Loucy (cell line): ENCODE results near the gene FMN1.

ENCODE experiments used
- H2AFZ ChIP-seq: fragments of 200-600 bp; sonication (generic); 2 replicates; pipeline ENCODE4 v1.6.0; 2016; ENCODE audit warnings: antibody characterized with exemption, mild to moderate bottlenecking, low read length, moderate library complexity
- H3F3A ChIP-seq: fragments of 200-600 bp; 2 replicates; pipeline ENCODE4 v1.6.0; 2016; ENCODE audit warnings: antibody characterized with exemption, low read depth, mild to moderate bottlenecking
- H3K27me3 ChIP-seq: fragments of 200-600 bp; sonication (generic); 2 replicates; pipeline ENCODE4 v1.6.1; 2014; ENCODE audit warnings: low read length, mild to moderate bottlenecking; ENCODE audit not compliant: insufficient read depth, poor library complexity, severe bottlenecking
- H3K36me3 ChIP-seq: fragments of 200-600 bp; sonication (generic); 2 replicates; pipeline ENCODE4 v1.6.1; 2016; ENCODE audit warnings: low read length; ENCODE audit not compliant: insufficient read depth
- H3K4me1 ChIP-seq: fragments of 200-600 bp; sonication (generic); 2 replicates; pipeline ENCODE4 v1.5.1; 2014; ENCODE audit warnings: low read length, mild to moderate bottlenecking; ENCODE audit not compliant: insufficient read depth, poor library complexity, severe bottlenecking
- H3K4me2 ChIP-seq: fragments of 200-600 bp; sonication (generic); 2 replicates; pipeline ENCODE4 v1.6.0; 2014; ENCODE audit warnings: antibody characterized with exemption, low read length, low read depth, mild to moderate bottlenecking; ENCODE audit not compliant: poor library complexity, severe bottlenecking
- H3K4me3 ChIP-seq: fragments of 200-600 bp; sonication (generic); 2 replicates; pipeline ENCODE4 v1.5.1; 2014; ENCODE audit warnings: low read length, mild to moderate bottlenecking, mixed read lengths; ENCODE audit not compliant: poor library complexity, severe bottlenecking
- H3K79me2 ChIP-seq: fragments of 200-600 bp; sonication (generic); 2 replicates; pipeline ENCODE4 v1.6.1; 2014; ENCODE audit warnings: low read length; ENCODE audit not compliant: insufficient read depth
- H3K9ac ChIP-seq: fragments of 200-600 bp; sonication (generic); 2 replicates; pipeline ENCODE4 v1.6.0; 2014; ENCODE audit warnings: mild to moderate bottlenecking, low read depth, low read length, moderate library complexity; ENCODE audit not compliant: poor library complexity, severe bottlenecking
- H3K9me2 ChIP-seq: fragments of 200-600 bp; sonication (generic); replicated peaks from 2 replicates; pipeline ENCODE4 v1.6.1; 2016; ENCODE audit warnings: low read depth, low read length, mixed read lengths
- H3K9me3 ChIP-seq: fragments of 200-600 bp; sonication (generic); 2 replicates; pipeline ENCODE4 v1.6.1; 2014; ENCODE audit warnings: mild to moderate bottlenecking, antibody characterized with exemption, low read length, low read depth; ENCODE audit not compliant: insufficient read depth
- H4K20me1 ChIP-seq: fragments of 200-600 bp; sonication (generic); 2 replicates; pipeline ENCODE4 v1.6.0; 2014; ENCODE audit warnings: antibody characterized with exemption, low read length, mild to moderate bottlenecking; ENCODE audit not compliant: insufficient read depth, poor library complexity, severe bottlenecking
- CTCF ChIP-seq: fragments of 200-600 bp; sonication (generic); conservative IDR thresholded peaks from 2 replicates; pipeline ENCODE4 v1.5.1; 2014; ENCODE audit warnings: mild to moderate bottlenecking, antibody characterized with exemption, low read length
- EZH2phosphoT487 ChIP-seq: fragments of 200-600 bp; IDR thresholded peaks from 2 replicates; pipeline ENCODE4 v1.6.1; 2018; ENCODE audit warnings: antibody characterized with exemption, mild to moderate bottlenecking, moderate library complexity, borderline replicate concordance

The FMN1 gene

GRCh38 chr15:33029109-33029652 is 165.3 kb downstream of the FMN1 start:
- H3K4me2 ChIP-seq: peak overlapping the region; percentile 33
- H3K4me1 ChIP-seq: peaks cover 44% of the 10 kb centered on the region
- H3K36me3 ChIP-seq: no peaks in the 10 kb centered on the region
- H3K9ac ChIP-seq: peak overlapping the region; percentile 28
- H3K4me3 ChIP-seq: no peak overlapping the region
- no peaks in the 10 kb centered on the region for H3F3A ChIP-seq
- H3K27me3 ChIP-seq: no peaks in the 10 kb centered on the region
- H2AFZ ChIP-seq: peak overlapping the region; percentile 60
- TF ChIP-seq CTCF: no peak
- no peaks in the 10 kb centered on the region for H3K9me2 ChIP-seq
- no peaks in the 10 kb centered on the region for H3K9me3 ChIP-seq
- H4K20me1 ChIP-seq: no peaks in the 10 kb centered on the region
- H3K79me2 ChIP-seq: no peaks in the 10 kb centered on the region

- Histone ChIP-seq H3K9me3 (no peaks in the 10 kb centered on the region), H3K4me1 (peaks cover 44% of the 10 kb centered on the region), H3K4me2 (peak overlapping the region; percentile 33), H2AFZ (peak overlapping the region; percentile 60), H3K36me3 (no peaks in the 10 kb centered on the region), H3K9ac (peak overlapping the region; percentile 28), H3F3A (no peaks in the 10 kb centered on the region), H3K9me2 (no peaks in the 10 kb centered on the region), H3K4me3 (no peak overlapping the region), H3K79me2 (no peaks in the 10 kb centered on the region), H3K27me3 (no peaks in the 10 kb centered on the region), H4K20me1 (no peaks in the 10 kb centered on the region)
- TF ChIP-seq CTCF (no peak), EZH2phosphoT487 (no peak)
Measured at GRCh38 chr15:33028495-33028894, 166.0 kb downstream of the FMN1 start.

- Histone ChIP-seq H3K4me2 (peak overlapping the region; percentile 8), H3K36me3 (no peaks in the 10 kb centered on the region), H3K4me1 (peaks cover 55% of the 10 kb centered on the region), H3F3A (no peaks in the 10 kb centered on the region), H3K79me2 (no peaks in the 10 kb centered on the region), H3K27me3 (no peaks in the 10 kb centered on the region), H4K20me1 (no peaks in the 10 kb centered on the region), H3K9ac (peak overlapping the region; percentile 19), H2AFZ (peak overlapping the region; percentile 2; the same call in 1 of the 2 replicates), H3K9me3 (no peaks in the 10 kb centered on the region), H3K4me3 (no peak overlapping the region), H3K9me2 (no peaks in the 10 kb centered on the region)
- TF ChIP-seq EZH2phosphoT487: no peak
- TF ChIP-seq CTCF: no peak
Measured at GRCh38 chr15:33027306-33028035, 167.0 kb downstream of the FMN1 start.
